HG03108 (cell line): ENCODE measurements around the gene SCRN1.
A peak's percentile ranks its signal among the peaks of the same experiment; 100 is the strongest.
"Not testable (repeated sequence)": the region's sequence is repeated elsewhere in the genome, so short reads cannot be mapped to it uniquely, and the experiment has no call there.

Experiments used
- ATAC-seq: cut with Tn5 transposase; IDR thresholded peaks from one replicate; pipeline ENCODE4 v1.9.1; 2021; ENCODE audit warnings: moderate library complexity; ENCODE audit not compliant: unreplicated experiment

Gene SCRN1

GRCh38 chr7:29893351-29893965 is 96.1 kb downstream of the SCRN1 start:
- no peak for ATAC-seq

DNA sequence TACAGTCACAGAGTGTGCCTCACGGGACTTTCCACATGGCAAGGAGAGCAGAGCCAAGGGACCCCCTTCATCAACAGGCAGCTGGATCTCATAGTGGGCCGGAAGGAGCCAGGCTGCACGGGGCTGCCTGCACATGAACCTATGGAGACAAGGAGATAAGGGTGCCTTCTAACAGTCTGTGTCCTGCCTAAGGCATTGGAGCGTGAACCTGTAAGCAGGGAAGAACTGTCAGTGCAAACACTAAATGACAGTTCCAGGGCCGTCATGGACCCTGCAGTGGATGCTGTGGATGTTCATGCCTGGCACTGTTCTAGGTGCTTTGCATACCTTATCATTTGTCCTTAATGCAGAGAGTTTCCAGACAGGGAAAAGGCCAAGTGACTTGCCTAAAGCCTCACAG is 97.4 kb downstream of the SCRN1 start:
- no peak for ATAC-seq

DNA sequence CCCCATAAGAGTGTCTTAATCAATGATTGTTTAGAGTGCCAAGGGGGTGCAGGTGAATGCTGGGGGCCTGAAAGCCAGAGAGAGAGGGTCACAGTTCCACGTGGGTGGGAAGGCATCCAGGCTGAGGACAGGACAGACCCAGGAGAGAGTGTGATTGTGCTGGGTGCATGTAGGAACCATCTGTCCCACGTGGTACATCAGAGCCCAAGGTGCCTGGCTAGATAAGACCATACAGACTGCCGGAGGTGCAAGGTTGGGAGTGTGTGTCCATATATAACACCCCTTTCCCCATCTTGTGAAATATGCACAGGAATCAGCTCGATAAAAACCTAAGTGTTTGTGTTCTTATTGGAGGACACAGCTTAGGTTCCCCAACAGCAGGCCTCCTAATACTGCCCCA is 97.8 kb downstream of the SCRN1 start:
- no peak for ATAC-seq

DNA sequence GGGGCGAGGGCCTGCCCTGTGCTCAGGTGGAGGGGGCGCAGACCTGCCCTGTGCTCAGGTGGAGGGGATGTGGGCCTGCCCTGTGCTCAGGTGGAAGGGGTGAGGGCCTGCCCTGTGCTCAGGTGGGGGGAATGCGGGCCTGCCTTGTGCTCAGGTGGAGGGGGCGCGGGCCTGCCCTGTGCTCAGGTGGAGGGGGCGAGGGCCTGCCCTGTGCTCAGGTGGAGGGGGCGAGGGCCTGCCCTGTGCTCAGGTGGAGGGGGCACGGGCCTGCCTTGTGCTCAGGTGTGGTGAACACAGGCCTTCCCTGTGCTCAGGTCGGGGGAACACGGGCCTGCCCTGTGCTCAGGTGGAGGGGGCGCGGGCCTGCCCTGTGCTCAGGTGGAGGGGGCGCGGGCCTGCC is 98.8 kb downstream of the SCRN1 start:
- not testable (repeated sequence) for ATAC-seq

GRCh38 chr7:29890251-29890650 is 99.3 kb downstream of the SCRN1 start:
- ATAC-seq: no peak

- no peak for ATAC-seq
Measured at GRCh38 chr7:29889288-29889687, 100.3 kb downstream of the SCRN1 start.

DNA sequence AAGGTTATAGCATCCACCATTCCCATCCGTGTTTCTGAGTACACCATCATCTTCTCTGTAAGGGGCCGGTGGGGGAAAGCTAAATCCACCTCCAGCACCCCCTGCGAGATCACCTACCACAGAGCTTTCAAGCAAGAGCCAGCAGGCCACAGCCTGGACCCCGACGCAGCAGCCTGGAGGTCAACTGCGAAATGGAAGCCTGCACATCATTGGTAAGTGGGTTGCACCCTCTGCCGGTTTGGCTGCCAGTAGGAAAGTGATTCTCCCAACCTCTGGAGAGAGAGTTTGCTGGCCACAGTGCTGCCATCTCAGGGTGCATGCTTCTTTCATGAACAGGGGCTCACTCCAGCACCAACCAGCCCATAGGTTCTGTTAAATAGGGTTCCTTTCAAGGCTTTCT is 101.6 kb downstream of the SCRN1 start:
- no peak for ATAC-seq

GRCh38 chr7:29886827-29887226 is 102.8 kb downstream of the SCRN1 start:
- no peak for ATAC-seq

DNA sequence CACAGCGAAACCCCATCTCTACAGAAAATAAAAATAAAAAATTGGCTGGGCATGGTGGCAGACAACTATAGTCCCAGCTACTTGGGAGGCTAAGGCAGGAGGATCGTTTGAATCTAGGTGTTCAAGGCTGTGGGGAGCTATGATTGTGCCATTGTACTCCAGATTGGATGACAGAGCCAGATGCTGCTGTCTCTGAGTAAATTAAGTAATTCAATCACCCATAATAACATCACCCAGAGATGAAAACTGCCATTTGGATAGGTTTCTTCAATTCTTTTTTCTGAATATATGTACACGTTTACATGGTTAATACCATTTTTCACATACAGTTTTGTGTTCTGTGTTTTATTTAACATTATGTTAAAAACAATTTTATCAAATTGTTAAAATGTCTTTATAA is 104.0 kb downstream of the SCRN1 start:
- no peak for ATAC-seq

DNA sequence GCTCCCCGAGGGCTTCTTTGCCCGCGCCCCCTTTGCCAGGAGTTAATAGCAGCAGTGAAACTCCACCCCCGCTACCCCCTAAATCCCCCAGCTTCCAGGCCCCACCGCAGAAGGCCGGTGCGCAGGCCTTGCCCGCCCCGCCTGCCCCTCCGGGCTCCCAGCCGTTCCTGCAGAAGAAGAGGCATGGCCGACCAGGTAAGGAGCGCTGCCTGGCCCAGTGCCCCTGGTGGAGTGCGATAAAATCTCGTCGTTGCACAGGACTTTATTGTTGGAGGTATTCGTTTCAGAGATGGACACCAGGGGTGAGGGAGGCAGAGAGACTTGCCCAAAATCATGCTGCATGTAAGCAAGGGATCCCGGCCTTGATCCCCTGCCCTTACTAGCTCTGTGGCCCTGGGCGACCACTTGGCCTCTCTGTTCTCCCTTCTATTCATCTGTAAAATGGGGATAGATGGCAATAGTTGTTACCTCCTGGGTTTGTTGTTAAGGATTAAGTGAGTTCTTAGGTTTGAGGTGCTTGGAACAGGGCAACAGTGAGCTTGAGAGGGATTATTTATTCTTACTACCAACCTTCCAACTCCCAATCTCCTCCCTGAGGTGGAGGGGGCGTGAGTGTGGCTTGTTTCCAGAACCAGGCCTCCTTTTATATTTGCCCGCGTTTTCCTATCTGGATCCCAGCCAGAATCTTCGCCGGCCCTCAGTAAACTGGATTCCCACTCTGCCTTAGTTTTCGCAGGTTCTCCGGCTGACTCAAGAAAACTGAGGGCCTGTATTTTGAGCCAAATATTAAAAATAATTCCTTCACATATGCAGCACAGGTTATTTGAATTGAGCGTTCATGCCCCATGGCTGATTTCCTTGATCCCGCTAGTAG is 105.0 kb downstream of the SCRN1 start:
- no peak for ATAC-seq

DNA sequence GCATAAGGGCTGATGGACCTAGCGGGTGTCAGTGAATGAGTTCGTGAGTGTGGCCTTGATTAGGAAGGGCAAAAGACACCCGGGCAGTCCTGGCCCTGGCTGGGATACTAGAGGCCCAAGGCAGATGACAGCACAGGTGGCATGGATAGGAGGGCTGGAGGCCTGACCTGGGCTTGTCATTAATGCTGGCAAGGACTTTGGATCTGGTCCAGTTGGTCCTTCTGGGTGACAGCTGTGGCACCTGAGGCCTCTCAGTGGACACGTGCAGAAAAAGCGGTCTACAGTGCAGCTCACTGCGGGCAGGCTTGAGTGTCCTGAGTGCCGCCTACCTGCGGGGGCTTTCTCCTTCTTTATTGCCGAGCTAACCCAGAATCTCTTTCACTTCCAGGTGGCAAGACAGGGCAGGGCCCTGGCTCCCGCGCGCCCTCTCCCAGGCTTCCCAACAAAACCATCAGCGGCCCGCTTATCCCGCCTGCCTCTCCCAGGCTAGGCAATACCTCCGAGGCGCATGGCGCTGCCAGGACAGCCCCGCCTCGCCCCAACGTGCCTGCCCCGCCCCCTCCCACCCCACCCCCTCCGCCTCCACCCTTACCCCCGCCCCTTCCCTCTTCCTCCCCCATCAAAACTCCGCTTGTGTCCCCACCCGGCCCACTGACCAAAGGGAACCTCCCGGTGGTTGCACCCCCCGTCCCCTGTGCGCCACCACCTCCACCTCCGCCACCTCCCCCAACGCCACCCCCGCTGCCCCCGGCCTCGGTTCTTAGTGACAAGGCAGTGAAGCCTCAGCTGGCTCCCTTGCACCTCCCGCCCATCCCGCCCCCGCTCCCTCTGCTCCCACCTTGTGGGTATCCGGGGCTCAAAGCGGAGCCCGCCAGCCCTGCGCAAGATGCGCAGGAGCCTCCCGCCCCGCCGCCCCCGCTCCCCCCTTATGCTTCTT is 105.9 kb downstream of the SCRN1 start:
- ATAC-seq: no peak

DNA sequence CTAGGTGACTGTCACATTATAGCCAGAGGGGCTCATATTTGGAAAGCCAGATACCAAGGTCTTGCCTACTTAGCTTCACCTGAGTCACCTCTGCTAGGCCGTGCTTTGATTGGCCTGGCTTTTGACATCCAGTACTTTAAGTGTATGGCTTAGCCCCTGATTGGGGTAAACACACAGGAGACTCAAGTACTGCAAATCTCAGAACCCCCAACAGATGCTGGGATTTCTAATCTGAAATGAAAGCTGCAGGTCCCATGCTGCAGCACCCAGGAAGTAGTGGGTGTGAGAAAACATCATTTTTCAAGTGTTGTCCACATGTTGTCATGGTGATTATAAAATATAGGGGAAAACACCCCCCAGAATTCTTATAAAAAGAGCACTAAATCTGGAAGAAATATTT is 107.1 kb downstream of the SCRN1 start:
- ATAC-seq: no peak

DNA sequence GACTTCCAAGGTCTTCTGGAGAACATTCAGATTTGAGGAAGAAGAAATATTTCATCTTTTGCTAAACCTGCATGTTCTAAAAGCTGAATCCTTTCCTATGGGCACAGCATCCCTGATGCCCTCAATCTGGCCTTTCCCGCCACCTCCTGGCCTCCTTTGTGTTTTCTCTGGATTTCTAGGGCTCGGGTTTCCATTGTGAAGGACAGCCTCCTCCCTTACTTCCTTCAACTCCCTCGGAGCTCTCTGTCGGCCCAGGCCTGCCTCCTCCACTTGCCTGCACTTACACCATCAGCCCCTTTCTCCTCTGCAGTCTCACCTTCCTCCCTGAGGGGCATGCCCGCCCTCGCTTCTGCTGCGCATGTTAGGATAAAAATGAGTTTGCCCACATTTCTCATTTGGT is 107.9 kb downstream of the SCRN1 start:
- no peak for ATAC-seq

DNA sequence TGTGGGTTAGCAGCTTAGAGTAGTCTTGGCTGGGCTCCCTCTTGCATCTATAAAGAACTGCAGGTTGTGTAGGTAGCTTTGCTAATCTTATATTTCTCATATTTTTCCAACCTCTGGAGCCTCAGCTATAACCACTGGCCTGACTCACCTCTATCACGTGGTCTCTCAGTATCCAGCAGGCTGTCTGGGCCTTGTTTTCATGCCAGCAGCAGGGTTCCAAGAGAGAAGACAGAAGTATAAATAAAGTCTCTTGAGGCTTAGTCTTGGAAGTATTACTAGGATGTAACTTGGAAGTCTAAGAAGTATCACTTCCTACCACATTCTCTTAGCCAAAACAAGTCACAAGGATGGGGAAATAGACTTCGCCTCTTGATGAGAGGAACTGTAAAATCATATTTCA is 110.0 kb downstream of the SCRN1 start:
- ATAC-seq: no peak

GRCh38 chr7:29878081-29878688 is 111.4 kb downstream of the SCRN1 start:
- peak; percentile 49 for ATAC-seq

GRCh38 chr7:29877196-29877595 is 112.4 kb downstream of the SCRN1 start:
- ATAC-seq: no peak

- no peak for ATAC-seq
Measured at GRCh38 chr7:29875741-29876140, 113.9 kb downstream of the SCRN1 start.

DNA sequence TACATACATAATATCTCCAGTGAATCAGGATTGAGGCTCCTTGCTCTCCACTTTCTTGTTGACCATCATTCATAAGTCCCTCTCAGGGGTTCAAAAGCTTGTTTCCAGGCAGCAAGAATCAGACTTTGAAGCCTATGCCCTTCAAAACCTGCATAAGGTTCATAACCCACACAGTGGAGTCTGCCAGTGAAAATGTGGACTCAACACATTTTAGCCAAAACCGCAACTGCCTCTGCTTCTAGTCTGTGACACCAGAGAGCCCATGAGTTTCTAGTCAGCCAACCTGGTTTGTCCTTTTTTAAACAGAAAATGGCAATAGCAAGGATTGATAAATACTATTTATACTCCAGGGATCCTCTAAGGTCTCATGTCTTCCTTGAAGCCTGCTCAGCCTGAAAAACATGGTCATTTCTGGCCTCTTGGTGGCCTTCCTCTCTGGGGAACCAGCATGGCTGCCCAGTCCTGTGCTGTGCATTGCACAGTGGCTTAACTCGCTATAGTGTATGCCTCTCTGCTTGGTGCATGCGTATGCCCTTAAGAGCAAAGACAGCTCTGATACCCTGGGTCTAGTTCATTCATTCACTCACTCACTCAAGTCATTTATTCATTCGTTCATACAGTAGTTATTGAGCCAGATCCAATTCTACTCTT is 115.8 kb downstream of the SCRN1 start:
- no peak for ATAC-seq

GRCh38 chr7:29871787-29872398 is 117.7 kb downstream of the SCRN1 start:
- ATAC-seq: no peak
